ENCODE results near the gene TTLL9. TPM values are rescaled to one million over a fixed set of nuclear protein-coding genes. Genes with fewer than 3 reads are reported as not detected.

TTLL9 gene
- total RNA-seq, 1 donor from 2014 or later = 2.4 TPM

DNA sequence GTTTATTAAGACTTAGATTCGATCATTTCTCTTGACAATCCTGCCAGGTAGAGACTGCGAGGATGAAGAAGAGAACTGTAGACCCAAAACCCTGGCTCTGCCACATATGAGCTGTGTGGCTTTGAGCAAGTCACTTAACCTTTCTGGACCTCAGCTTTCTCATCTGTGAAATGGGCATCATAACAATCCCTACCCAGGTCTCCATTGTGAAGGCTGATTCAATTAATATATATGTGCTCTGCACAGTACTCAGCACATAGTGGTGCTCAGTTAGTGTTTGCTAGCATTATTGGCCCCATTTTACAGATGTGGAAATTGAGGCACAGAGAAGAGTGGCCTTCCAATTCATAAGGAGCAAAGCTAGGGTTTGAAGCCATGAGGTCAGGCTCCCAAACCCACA, 105.4 kb downstream of the TTLL9 start:
- DNase-seq (ENCODE audit: low spot score, unreplicated experiment) = no peak
- Mint-ChIP-seq H3K4me1 (ENCODE audit: low read depth) (peaks cover 8% of the 10 kb centered on the region), H3K4me3 (ENCODE audit: low read depth) (no peak overlapping the region), H3K36me3 (ENCODE audit: insufficient read depth) (no peaks in the 10 kb centered on the region), H3K27me3 (peaks cover 24% of the 10 kb centered on the region), H3K27ac (no peak overlapping the region), H3K9me3 (ENCODE audit: low read depth) (no peaks in the 10 kb centered on the region)
- TF ChIP-seq, protein P1, sequence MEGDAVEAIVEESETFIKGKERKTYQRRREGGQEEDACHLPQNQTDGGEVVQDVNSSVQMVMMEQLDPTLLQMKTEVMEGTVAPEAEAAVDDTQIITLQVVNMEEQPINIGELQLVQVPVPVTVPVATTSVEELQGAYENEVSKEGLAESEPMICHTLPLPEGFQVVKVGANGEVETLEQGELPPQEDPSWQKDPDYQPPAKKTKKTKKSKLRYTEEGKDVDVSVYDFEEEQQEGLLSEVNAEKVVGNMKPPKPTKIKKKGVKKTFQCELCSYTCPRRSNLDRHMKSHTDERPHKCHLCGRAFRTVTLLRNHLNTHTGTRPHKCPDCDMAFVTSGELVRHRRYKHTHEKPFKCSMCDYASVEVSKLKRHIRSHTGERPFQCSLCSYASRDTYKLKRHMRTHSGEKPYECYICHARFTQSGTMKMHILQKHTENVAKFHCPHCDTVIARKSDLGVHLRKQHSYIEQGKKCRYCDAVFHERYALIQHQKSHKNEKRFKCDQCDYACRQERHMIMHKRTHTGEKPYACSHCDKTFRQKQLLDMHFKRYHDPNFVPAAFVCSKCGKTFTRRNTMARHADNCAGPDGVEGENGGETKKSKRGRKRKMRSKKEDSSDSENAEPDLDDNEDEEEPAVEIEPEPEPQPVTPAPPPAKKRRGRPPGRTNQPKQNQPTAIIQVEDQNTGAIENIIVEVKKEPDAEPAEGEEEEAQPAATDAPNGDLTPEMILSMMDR (IDR thresholded peaks at IDR 0.05; ENCODE audit: unreplicated experiment) = no peak

DNA sequence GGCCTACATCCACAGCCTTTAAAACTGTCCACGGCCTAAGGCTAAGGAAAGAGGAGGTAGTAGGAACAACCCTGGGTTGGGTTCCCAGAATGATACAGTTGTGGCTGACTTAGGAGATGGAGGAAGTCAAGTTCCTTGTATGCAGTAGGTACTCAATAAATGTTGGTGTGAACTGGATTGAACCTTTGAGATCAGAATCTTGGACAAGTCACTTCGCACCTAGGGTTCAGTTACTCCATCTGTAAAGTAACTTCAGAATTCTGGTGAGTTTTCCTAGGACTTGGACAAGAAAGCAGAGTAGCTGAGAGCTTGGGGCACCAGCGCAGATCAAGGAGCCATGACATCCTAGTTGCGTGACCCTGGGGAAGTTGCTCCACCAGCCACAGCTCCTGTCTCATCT, 106.6 kb downstream of the TTLL9 start:
- Mint-ChIP-seq H3K27me3 (peaks cover 23% of the 10 kb centered on the region), H3K4me3 (ENCODE audit: low read depth) (no peak overlapping the region), H3K4me1 (ENCODE audit: low read depth) (peaks cover 8% of the 10 kb centered on the region), H3K27ac (no peak overlapping the region), H3K36me3 (ENCODE audit: insufficient read depth) (no peaks in the 10 kb centered on the region), H3K9me3 (ENCODE audit: low read depth) (no peaks in the 10 kb centered on the region)
- TF ChIP-seq, protein P1 (IDR thresholded peaks at IDR 0.05; ENCODE audit: unreplicated experiment) = no peak
- no peak for DNase-seq (ENCODE audit: low spot score, unreplicated experiment)

DNA sequence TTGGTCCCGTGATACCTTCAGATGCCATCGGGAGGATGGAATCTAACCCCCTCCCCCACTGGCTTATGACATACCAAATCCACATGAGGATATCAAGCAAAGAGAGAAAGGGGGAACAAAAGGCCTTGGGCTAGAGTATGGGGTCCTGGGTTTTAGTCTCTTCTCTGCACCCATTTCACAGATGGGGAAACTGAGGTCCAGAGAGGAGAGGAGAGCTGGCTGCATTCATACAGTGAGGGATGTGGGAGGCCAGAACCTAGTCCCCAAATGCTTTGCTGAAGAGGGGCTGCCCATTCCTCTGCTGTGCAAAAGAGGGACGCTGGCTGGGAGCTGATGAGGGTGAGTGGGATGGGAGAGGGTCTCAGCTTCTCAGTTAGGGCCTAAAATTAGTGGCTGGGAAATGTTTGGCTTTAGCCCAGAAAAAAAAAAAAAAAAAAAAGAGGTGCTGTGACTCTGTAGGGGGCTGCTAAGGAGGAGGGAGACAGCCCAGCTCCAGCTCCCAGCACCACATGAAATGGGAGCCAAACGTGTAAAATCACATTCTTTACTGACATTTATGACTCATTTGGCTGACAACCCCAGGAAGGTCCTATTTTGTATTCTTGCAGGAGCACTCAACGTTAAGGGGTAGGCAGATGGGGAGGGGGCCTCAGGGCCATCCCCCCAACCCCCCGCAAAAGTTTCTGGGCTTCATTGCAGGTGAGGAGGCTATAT, 109.4 kb downstream of the TTLL9 start:
- Mint-ChIP-seq H3K9me3 (ENCODE audit: low read depth) (no peaks in the 10 kb centered on the region), H3K27ac (no peak overlapping the region), H3K36me3 (ENCODE audit: insufficient read depth) (no peaks in the 10 kb centered on the region), H3K27me3 (peaks cover 22% of the 10 kb centered on the region), H3K4me3 (ENCODE audit: low read depth) (no peak overlapping the region), H3K4me1 (ENCODE audit: low read depth) (peaks cover 4% of the 10 kb centered on the region)
- TF ChIP-seq, protein P1 (IDR thresholded peaks at IDR 0.05; ENCODE audit: unreplicated experiment) = no peak
- no peak for DNase-seq (ENCODE audit: low spot score, unreplicated experiment)

DNA sequence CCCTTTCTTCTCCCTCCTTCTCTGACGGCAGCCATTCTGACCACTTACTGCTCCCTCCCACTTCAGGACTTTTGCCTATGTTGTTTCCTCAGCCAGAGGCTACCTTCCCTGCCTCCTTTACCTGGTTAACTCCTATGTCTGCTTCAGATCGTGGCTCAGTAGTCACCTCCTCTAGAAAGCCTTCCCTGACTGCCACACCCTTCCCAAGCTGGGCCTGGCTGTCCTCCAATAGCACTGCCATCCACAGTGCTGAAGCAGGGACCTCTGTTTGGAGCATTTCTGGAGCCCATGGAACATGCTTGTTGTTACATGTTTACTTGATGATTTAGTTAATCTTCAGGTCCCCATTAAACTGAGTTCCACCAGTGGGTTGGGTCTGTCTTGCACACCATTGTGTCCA, 111.3 kb downstream of the TTLL9 start:
- H3K27me3 Mint-ChIP-seq = peaks cover 15% of the 10 kb centered on the region
- TF ChIP-seq, protein P1 (IDR thresholded peaks at IDR 0.05; ENCODE audit: unreplicated experiment) = no peak
- no peaks in the 10 kb centered on the region for H3K4me1 Mint-ChIP-seq (ENCODE audit: low read depth)
- no peak overlapping the region for H3K27ac Mint-ChIP-seq
- H3K4me3 Mint-ChIP-seq (ENCODE audit: low read depth) = no peak overlapping the region
- no peak for DNase-seq (ENCODE audit: low spot score, unreplicated experiment)
- H3K36me3 Mint-ChIP-seq (ENCODE audit: insufficient read depth) = no peaks in the 10 kb centered on the region
- H3K9me3 Mint-ChIP-seq (ENCODE audit: low read depth) = no peaks in the 10 kb centered on the region

DNA sequence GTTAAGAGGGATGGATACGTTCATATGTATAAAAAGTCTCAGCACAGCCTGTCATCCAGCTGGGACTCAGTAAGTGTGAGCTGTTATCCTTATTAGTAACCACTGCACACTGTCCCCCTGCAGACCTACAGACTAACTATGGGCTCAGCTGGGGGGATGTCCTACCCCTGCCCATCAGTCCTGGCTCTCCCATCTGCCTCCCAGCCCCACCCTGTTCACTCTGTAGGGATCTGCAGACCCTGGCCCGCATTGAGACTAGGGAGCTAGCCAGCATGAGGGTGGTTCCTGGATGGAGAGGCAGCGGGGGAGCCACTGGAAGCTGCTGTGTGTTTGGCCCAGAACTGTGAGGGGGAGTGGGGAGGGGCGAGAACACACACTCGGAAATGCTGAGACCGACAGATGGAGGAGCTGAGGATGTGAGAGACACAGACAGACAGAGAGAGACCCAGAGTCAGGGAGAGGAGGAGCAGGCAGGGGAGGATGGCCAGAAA, 114.6 kb downstream of the TTLL9 start:
- Mint-ChIP-seq H3K27ac (no peak overlapping the region), H3K4me3 (ENCODE audit: low read depth) (no peak overlapping the region), H3K27me3 (peaks cover 21% of the 10 kb centered on the region), H3K9me3 (ENCODE audit: low read depth) (no peaks in the 10 kb centered on the region), H3K36me3 (ENCODE audit: insufficient read depth) (no peaks in the 10 kb centered on the region), H3K4me1 (ENCODE audit: low read depth) (no peaks in the 10 kb centered on the region)
- TF ChIP-seq, protein P1 (IDR thresholded peaks at IDR 0.05; ENCODE audit: unreplicated experiment) = no peak
- DNase-seq (ENCODE audit: low spot score, unreplicated experiment) = no peak
